NCI-H510A (cell line): ENCODE results near the gene LINC00632.

Experiments
- DNase-seq: peaks from one replicate; lab custom pipeline; 2025; lab: John Stamatoyannopoulos, UW

LINC00632 gene

GRCh38 chrX:140765043-140765784 is 55.7 kb downstream of the LINC00632 start:
- DNase-seq = no peak

- DNase-seq = no peak
Observed at GRCh38 chrX:140766024-140766611, 56.6 kb downstream of the LINC00632 start.

- no peak for DNase-seq
Observed at GRCh38 chrX:140767646-140768045, 58.1 kb downstream of the LINC00632 start.

- no peak for DNase-seq
Observed at GRCh38 chrX:140775211-140775610, 65.7 kb downstream of the LINC00632 start.

DNA sequence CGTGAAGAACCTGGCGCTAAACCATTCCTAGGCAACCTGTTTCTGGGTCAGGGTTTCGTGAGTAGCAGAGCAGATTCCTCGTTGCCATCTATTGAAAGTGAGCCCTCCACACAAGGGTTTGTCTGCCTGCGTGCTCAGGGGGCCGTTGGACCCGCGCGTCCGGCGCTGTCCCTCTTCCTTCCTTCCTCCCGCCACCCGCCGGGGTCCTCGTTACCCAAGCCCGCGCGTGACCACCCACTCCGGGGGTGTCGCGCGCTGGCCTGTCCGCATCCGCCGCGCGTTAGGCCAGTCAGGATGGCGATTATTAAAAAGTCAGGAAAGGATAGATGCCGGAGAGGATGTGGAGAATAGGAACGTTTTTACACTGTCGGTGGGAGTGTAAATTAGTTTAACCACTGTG is 66.8 kb downstream of the LINC00632 start:
- DNase-seq = no peak

DNA sequence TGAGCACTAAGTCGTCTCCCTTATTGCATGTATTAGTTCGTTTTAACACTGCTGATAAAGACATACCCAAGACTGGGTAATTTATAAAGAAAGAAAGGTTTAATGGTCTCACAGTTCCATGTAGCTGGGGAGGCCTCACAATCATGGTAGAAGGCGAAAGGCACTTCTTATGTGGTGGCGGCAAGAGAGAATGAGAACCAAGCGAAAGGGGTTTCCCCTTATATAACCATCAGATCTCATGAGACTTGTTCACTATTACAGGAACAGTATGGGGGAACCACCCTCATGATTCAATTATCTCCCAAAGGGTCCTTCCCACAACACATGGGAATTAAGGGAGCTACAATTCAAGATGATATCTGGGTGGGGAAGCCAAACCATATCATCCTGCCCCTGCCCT is 85.1 kb downstream of the LINC00632 start:
- no peak for DNase-seq

GRCh38 chrX:140799216-140799615 is 89.7 kb downstream of the LINC00632 start:
- no peak for DNase-seq

GRCh38 chrX:140804292-140804691 is 94.7 kb downstream of the LINC00632 start:
- no peak for DNase-seq

GRCh38 chrX:140815868-140816267 is 106.3 kb downstream of the LINC00632 start:
- DNase-seq = no peak

DNA sequence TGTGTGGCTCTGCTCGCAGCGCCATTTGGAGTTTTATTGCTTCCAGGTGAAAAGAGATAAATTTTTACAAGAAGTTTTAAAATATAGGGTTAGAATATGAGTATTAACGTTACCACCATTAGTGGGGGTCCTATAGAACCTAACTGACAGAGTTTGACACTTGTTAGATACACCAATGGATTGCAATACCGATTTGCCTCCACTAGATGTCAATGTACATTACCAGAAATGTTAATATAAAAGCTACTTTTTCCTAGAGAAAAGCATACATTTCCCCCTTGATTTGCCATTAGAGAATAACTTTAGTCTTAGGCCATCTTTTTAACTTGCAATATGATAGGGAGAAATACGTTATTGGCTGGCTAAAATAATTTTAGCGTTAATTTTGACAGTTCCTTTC is 108.4 kb downstream of the LINC00632 start:
- DNase-seq = no peak

DNA sequence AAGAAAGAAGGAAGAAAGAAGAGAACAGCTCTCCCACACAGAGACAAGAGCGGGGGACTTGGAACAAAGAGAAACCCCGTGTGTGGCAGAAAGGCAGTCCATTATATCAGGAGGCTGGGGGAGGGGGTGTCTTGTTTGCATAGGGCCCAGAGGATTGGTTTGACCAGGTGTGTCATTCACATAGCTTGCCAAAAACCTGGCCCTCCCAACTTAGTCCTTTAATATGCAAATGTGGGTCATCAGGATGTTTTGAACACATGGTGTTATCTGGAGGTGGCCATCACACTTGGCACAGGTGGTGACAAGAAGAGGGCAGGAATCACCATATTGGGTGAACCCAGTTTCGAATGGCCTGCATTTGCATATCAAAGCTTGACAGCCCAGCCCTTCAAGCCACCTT is 111.7 kb downstream of the LINC00632 start:
- DNase-seq = no peak

GRCh38 chrX:140822184-140822583 is 112.6 kb downstream of the LINC00632 start:
- DNase-seq = no peak

GRCh38 chrX:140822861-140823260 is 113.3 kb downstream of the LINC00632 start:
- DNase-seq = no peak

DNA sequence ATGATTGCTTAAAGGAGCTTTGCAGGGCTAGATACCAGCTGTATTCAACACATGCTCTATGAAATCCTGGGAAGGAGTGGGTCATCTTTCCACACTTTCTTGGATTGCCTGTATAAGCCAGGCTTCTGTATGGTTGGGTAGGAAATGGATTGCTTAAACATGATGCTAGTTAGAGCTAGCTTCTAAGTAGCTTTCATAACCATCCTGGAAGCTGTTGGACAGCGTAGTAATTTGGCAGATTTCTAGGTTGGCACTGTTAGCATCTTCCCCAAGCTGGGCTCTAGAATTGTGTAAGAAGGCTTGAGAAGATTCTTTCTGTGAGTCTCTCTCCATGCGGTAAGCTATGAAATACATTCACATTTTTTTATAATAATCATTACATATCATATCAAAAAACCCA is 127.3 kb downstream of the LINC00632 start:
- no peak for DNase-seq
